Subcutaneous adipose tissue (tissue), 4 donors: ENCODE data around the gene SLC18A3. TPM values are rescaled to one million over a fixed set of nuclear protein-coding genes. Genes with fewer than 3 reads are reported as not detected.

ENCODE experiments used
- CTCF ChIP-seq: fragments of 450-650 bp; IDR thresholded peaks from one replicate; pipeline ENCODE4 v1.5.1; 2016; ENCODE audit warnings: low read depth, mild to moderate bottlenecking, control low read depth, antibody characterized with exemption, moderate library complexity
- total RNA-seq, 4 donors: library from RNA; depleted of rRNA; stranded (reverse); fragments of >200 nt; gene quantifications; one replicate each; pipeline ENCODE4 v1.1.0, GENCODE V29; 2016

The SLC18A3 gene
- total RNA-seq, 4 donors from 2014 or later, result not detected

DNA sequence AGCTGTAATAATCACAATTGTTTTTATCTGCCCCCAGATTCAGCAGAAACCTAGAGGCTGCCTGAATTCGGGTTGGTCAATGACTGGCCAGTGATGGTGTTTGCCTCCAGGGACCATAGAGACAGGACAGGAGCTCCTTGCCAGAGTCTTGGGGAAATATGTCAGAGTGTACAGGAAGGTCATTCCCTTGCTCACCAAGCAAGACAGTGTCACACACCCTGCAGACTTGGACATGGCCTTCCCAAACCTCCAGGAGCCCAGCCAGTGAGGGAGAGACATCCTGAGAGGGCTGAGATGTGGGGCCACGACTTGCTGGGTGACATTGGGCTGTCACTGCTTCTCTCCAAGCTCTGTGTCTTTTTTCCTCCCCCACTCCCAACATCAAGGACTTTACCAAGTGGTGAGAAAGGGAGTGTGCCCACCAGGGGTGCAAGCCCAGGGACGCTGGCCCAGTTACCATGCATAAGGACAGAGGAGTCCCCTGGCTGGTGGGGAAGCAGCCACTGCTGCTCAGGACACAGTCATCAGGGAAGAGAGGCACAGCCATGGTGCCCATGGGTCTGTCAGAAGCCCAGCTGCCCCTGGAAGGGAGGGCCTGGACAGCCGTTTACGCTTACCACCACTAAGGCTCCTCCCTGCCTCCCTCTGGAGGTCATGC lies 44.1 kb downstream of the SLC18A3 start:
- no peak for TF ChIP-seq CTCF

GRCh38 chr10:49655099-49655498 lies 45.0 kb downstream of the SLC18A3 start:
- no peak for TF ChIP-seq CTCF

GRCh38 chr10:49656845-49657493 lies 46.9 kb downstream of the SLC18A3 start:
- no peak for TF ChIP-seq CTCF

- no peak for TF ChIP-seq CTCF
These were observed 47.5 kb downstream of the SLC18A3 start for GRCh38 chr10:49657606-49658005.

- no peak for TF ChIP-seq CTCF
These were observed 51.2 kb downstream of the SLC18A3 start for GRCh38 chr10:49661140-49661856.

Other genes with a start within 250 kb of the SLC18A3 start
- gene DRGX, start 214.2 kb upstream of the SLC18A3 start, total RNA-seq, result not detected
- gene ERCC6, start 71.2 kb upstream of the SLC18A3 start, total RNA-seq, result 10 to 100 TPM; 12.7 to 20.6 (median 17.1) TPM
- gene CHAT, start 3.7 kb downstream of the SLC18A3 start, total RNA-seq, result not detected
- gene C10orf53, start 69.3 kb downstream of the SLC18A3 start, total RNA-seq, result not detected
- gene OGDHL, start 152.0 kb downstream of the SLC18A3 start, total RNA-seq, result not detected